HG03575 (cell line): ENCODE results near the gene C11orf65.
"Not testable (repeated sequence)": the region's sequence is repeated elsewhere in the genome, so short reads cannot be mapped to it uniquely, and the experiment has no call there.

Source experiments
- ATAC-seq: cut with Tn5 transposase; IDR thresholded peaks from one replicate; pipeline ENCODE4 v1.9.1; 2021; ENCODE audit not compliant: unreplicated experiment, insufficient number of reproducible peaks, low FRiP score; ENCODE audit errors: extremely low read depth

Gene C11orf65

GRCh38 chr11:108392353-108392752 is 75.0 kb downstream of the C11orf65 start:
- ATAC-seq: no peak

GRCh38 chr11:108388576-108388975 is 78.8 kb downstream of the C11orf65 start:
- ATAC-seq: no peak

GRCh38 chr11:108373505-108373904 is 93.8 kb downstream of the C11orf65 start:
- not testable (repeated sequence) for ATAC-seq

- ATAC-seq: no peak
Measured at GRCh38 chr11:108370990-108371389, 96.3 kb downstream of the C11orf65 start.

GRCh38 chr11:108370315-108370714 is 97.0 kb downstream of the C11orf65 start:
- no peak for ATAC-seq

- ATAC-seq: no peak
Measured at GRCh38 chr11:108369064-108369463, 98.3 kb downstream of the C11orf65 start.

- ATAC-seq: no peak
Measured at GRCh38 chr11:108368134-108368533, 99.2 kb downstream of the C11orf65 start.

GRCh38 chr11:108364159-108364558 is 103.2 kb downstream of the C11orf65 start:
- ATAC-seq: no peak

GRCh38 chr11:108351468-108351867 is 115.9 kb downstream of the C11orf65 start:
- no peak for ATAC-seq

GRCh38 chr11:108346451-108346850 is 120.9 kb downstream of the C11orf65 start:
- no peak for ATAC-seq

- ATAC-seq: no peak
Measured at GRCh38 chr11:108345767-108346166, 121.6 kb downstream of the C11orf65 start.

- ATAC-seq: no peak
Measured at GRCh38 chr11:108343714-108344113, 123.6 kb downstream of the C11orf65 start.

- ATAC-seq: no peak
Measured at GRCh38 chr11:108341654-108342053, 125.7 kb downstream of the C11orf65 start.

- ATAC-seq: no peak
Measured at GRCh38 chr11:108340973-108341372, 126.4 kb downstream of the C11orf65 start.

GRCh38 chr11:108338750-108339149 is 128.6 kb downstream of the C11orf65 start:
- ATAC-seq: no peak

- no peak for ATAC-seq
Measured at GRCh38 chr11:108333403-108333899, 133.9 kb downstream of the C11orf65 start.
